Measurements from ENCODE around the gene LRRC36.

DNA sequence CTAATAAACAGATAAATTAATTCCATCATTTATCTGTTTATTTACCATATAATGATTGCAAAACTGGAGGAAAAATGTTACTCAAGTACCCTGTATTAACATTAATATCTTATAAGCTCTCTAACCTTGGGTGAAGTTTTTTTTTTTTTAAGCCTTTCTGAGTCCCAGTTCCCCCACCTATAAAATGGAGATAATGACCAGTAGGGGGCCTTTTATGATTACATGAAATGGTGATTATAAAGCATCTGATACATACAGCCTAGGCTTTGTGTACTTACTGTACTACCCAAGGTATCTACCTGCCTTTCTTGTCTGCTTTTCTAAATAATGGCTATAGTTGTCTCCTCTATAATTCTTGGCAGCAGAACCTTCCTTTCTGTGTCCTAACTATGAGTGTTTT lies 22.6 kb downstream of the LRRC36 start:
- TF ChIP-seq, protein P1, sequence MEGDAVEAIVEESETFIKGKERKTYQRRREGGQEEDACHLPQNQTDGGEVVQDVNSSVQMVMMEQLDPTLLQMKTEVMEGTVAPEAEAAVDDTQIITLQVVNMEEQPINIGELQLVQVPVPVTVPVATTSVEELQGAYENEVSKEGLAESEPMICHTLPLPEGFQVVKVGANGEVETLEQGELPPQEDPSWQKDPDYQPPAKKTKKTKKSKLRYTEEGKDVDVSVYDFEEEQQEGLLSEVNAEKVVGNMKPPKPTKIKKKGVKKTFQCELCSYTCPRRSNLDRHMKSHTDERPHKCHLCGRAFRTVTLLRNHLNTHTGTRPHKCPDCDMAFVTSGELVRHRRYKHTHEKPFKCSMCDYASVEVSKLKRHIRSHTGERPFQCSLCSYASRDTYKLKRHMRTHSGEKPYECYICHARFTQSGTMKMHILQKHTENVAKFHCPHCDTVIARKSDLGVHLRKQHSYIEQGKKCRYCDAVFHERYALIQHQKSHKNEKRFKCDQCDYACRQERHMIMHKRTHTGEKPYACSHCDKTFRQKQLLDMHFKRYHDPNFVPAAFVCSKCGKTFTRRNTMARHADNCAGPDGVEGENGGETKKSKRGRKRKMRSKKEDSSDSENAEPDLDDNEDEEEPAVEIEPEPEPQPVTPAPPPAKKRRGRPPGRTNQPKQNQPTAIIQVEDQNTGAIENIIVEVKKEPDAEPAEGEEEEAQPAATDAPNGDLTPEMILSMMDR (IDR thresholded peaks at IDR 0.05) = peak in 3 of 7 experiments; percentile 26 to 41 (median 28)
- TF ChIP-seq POLR2A (IDR thresholded peaks at IDR 0.05) = no peak
